HepG2 (cell line): ENCODE data around the gene CRIM1. TPM values are rescaled to one million over a fixed set of nuclear protein-coding genes. Genes with fewer than 3 reads are reported as not detected.

Source experiments
- ATF4 ChIP-seq, 2 experiments: fragments of 450-650 bp in 1 of 2; sonication (generic) in 1 of 2; formaldehyde crosslinking; IDR thresholded peaks; 2 replicates each; pipeline versions ENCODE4 v1.5.0 to v1.8.0; 2020 to 2022; ENCODE audit warnings: mild to moderate bottlenecking in 1 of 2, missing genetic modification reagents in 1 of 2
- CEBPG ChIP-seq: IDR thresholded peaks from 2 replicates; pipeline ENCODE4 v1.6.1; 2016
- ELF4 ChIP-seq: sonication (generic); formaldehyde crosslinking; IDR thresholded peaks from 2 replicates; pipeline ENCODE4 v1.5.0; 2020; ENCODE audit warnings: missing genetic modification reagents, mild to moderate bottlenecking, moderate library complexity, borderline replicate concordance
- FOXO4 ChIP-seq: sonication (generic); formaldehyde crosslinking; conservative IDR thresholded peaks from 2 replicates; pipeline ENCODE4 v1.8.1; 2023; ENCODE audit warnings: missing genetic modification reagents
- HNRNPLL ChIP-seq: fragments of 200-400 bp; formaldehyde crosslinking; IDR thresholded peaks from 2 replicates; pipeline ENCODE4 v1.6.1; 2017; ENCODE audit warnings: mild to moderate bottlenecking, low read depth, low read length; ENCODE audit not compliant: poor library complexity, severe bottlenecking
- NFAT5 ChIP-seq: sonication (generic); formaldehyde crosslinking; IDR thresholded peaks from 2 replicates; pipeline ENCODE4 v1.4.0; 2020; ENCODE audit warnings: missing genetic modification reagents
- PPARG ChIP-seq: conservative IDR thresholded peaks from 2 replicates; pipeline ENCODE4 v1.6.1; 2016; ENCODE audit warnings: missing biosample characterization, missing genetic modification reagents
- RFX5 ChIP-seq: IDR thresholded peaks from 2 replicates; pipeline ENCODE4 v1.6.1; 2011; ENCODE audit warnings: low read depth, low read length, improper control_type of control experiment
- SCMH1 ChIP-seq: sonication (generic); formaldehyde crosslinking; IDR thresholded peaks from 2 replicates; pipeline ENCODE4 v1.9.0; 2021; ENCODE audit warnings: missing genetic modification reagents, mild to moderate bottlenecking, borderline replicate concordance
- SOX6 ChIP-seq, 2 experiments: fragments of 450-650 bp in 1 of 2; sonication (generic) in 1 of 2; formaldehyde crosslinking in 1 of 2; IDR thresholded peaks; 2 replicates each; pipeline versions ENCODE4 v1.4.0 to v1.6.1; 2017 to 2020; ENCODE audit warnings: antibody characterized with exemption in 1 of 2, mild to moderate bottlenecking in 1 of 2, missing genetic modification reagents in 1 of 2
- SRSF1 ChIP-seq: fragments of 200-400 bp; formaldehyde crosslinking; optimal IDR thresholded peaks from 2 replicates; pipeline ENCODE3; 2017; ENCODE audit warnings: mild to moderate bottlenecking, low read depth, low read length, moderate library complexity
- TOE1 ChIP-seq: sonication (generic); formaldehyde crosslinking; IDR thresholded peaks from 2 replicates; pipeline ENCODE4 v1.4.0; 2020; ENCODE audit warnings: mild to moderate bottlenecking, missing genetic modification reagents
- TSC22D2 ChIP-seq: sonication (generic); formaldehyde crosslinking; IDR thresholded peaks from 2 replicates; pipeline ENCODE4 v1.5.1; 2020; ENCODE audit warnings: missing genetic modification reagents, mild to moderate bottlenecking, borderline replicate concordance
- YEATS4 ChIP-seq: sonication (generic); formaldehyde crosslinking; IDR thresholded peaks from 2 replicates; pipeline ENCODE4 v1.4.0; 2020; ENCODE audit warnings: missing genetic modification reagents, borderline replicate concordance
- ZC3H4 ChIP-seq: sonication (generic); formaldehyde crosslinking; IDR thresholded peaks from 2 replicates; pipeline ENCODE4 v1.4.0; 2020; ENCODE audit warnings: missing genetic modification reagents, borderline replicate concordance
- ZIK1 ChIP-seq: sonication (generic); formaldehyde crosslinking; IDR thresholded peaks from 2 replicates; pipeline ENCODE4 v1.5.0; 2020; ENCODE audit warnings: mild to moderate bottlenecking, low read depth, missing genetic modification reagents, borderline replicate concordance
- ZNF20 ChIP-seq: sonication (generic); formaldehyde crosslinking; IDR thresholded peaks from 2 replicates; pipeline ENCODE4 v1.4.0; 2020; ENCODE audit warnings: mild to moderate bottlenecking, moderate library complexity, missing genetic modification reagents
- ZNF512B ChIP-seq: sonication (generic); formaldehyde crosslinking; IDR thresholded peaks from 2 replicates; pipeline ENCODE4 v1.5.1; 2020; ENCODE audit warnings: missing genetic modification reagents, mild to moderate bottlenecking, borderline replicate concordance
- ZNF543 ChIP-seq: sonication (generic); formaldehyde crosslinking; IDR thresholded peaks from 2 replicates; pipeline ENCODE4 v1.4.0; 2020; ENCODE audit warnings: mild to moderate bottlenecking, missing genetic modification reagents
- ZNF761 ChIP-seq: sonication (generic); formaldehyde crosslinking; conservative IDR thresholded peaks from 2 replicates; pipeline ENCODE4 v1.4.0; 2020; ENCODE audit warnings: mild to moderate bottlenecking, missing genetic modification reagents
- polyA plus RNA-seq, 8 experiments: library from polyadenylated mRNA; depleted of rRNA in 3 of 8; stranded (reverse) in 7 of 8; unstranded in 1 of 8; fragments of >200 nt; fragmentation: Illumina TruSeq in 4 of 8; extraction: Trizol in 4 of 8; gene quantifications; 2 replicates each; pipeline versions ENCODE4 v1.2.1 to v1.2.3, GENCODE V29; 2011 to 2016; ENCODE audit warnings: low read depth in 4 of 8, missing spikeins in 1 of 8, mixed read lengths in 1 of 8; ENCODE audit not compliant: insufficient read depth in 1 of 8
- total RNA-seq, 5 experiments: library from RNA; depleted of rRNA; stranded (reverse); fragments of >200 nt; fragmentation: Illumina TruSeq; extraction: Trizol; gene quantifications; 2 replicates each; pipeline ENCODE4 v1.2.3, GENCODE V29; 2016; ENCODE audit warnings: low read depth in 1 of 5

The CRIM1 gene
- total and polyA plus RNA-seq, 2 of the 13 experiments (the other 11 are each of a cell fraction or from before 2014, with no cell fraction given) = 39.1 to 69.9 TPM

- TF ChIP-seq TSC22D2 (CRISPR knock-in tag) = no peak
- TF ChIP-seq ZNF512B (CRISPR knock-in tag) = peak; percentile 46; the same call in 1 of the 2 replicates
- no peak for TF ChIP-seq SCMH1 (CRISPR knock-in tag)
- TF ChIP-seq ZIK1 (CRISPR knock-in tag) = no peak
- TF ChIP-seq TOE1 (CRISPR knock-in tag) = no peak
- no peak for TF ChIP-seq ZNF543 (CRISPR knock-in tag)
- TF ChIP-seq ATF4 (CRISPR knock-in tag; IDR thresholded peaks at IDR 0.05) = no peak
- TF ChIP-seq RFX5 = no peak
- no peak for TF ChIP-seq YEATS4 (CRISPR knock-in tag)
- TF ChIP-seq SRSF1 = no peak
- no peak for TF ChIP-seq ZC3H4 (CRISPR knock-in tag)
- no peak for TF ChIP-seq ZNF20
- TF ChIP-seq SOX6 (IDR thresholded peaks at IDR 0.05) = no peak
- TF ChIP-seq SOX6 (CRISPR knock-in tag; IDR thresholded peaks at IDR 0.05) = peak; percentile 57
- no peak for TF ChIP-seq PPARG (CRISPR knock-in tag)
- TF ChIP-seq CEBPG = peak; percentile 24; the same call in 1 of the 2 replicates
- TF ChIP-seq ELF4 = no peak
- TF ChIP-seq HNRNPLL = no peak
- no peak for TF ChIP-seq ZNF761 (CRISPR knock-in tag)
- TF ChIP-seq NFAT5 (CRISPR knock-in tag) = no peak
- no peak for TF ChIP-seq FOXO4
These were observed 20.8 kb downstream of the CRIM1 start (continued) for GRCh38 chr2:36376319-36376765.
